ENCODE results near the gene TMEM121. TPM values are rescaled to one million over a fixed set of nuclear protein-coding genes. Genes with fewer than 3 reads are reported as not detected.

TMEM121 gene
- total RNA-seq, 1 donor, result 1.8 TPM

GRCh38 chr14:105478398-105479251 is 47.8 kb upstream of the TMEM121 start:
- Histone ChIP-seq H2AFZ (ENCODE audit: low read length) (no peak overlapping the region), H3K27me3 (ENCODE audit: insufficient read depth, low read length) (no peaks in the 10 kb centered on the region), H3K4me3 (ENCODE audit: insufficient read depth, low read length) (no peak overlapping the region), H3K79me2 (ENCODE audit: insufficient read depth, low read length) (peaks cover 4% of the 10 kb centered on the region), H4K20me1 (ENCODE audit: insufficient read depth, low read length) (peaks cover 4% of the 10 kb centered on the region), H3K4me1 (ENCODE audit: insufficient read depth, low read length) (peaks cover 41% of the 10 kb centered on the region), H3K36me3 (ENCODE audit: insufficient read depth, low read length) (no peaks in the 10 kb centered on the region), H3K9me3 (ENCODE audit: low read depth, low read length) (no peaks in the 10 kb centered on the region), H3K4me2 (ENCODE audit: insufficient read depth, low read length) (no peak overlapping the region), H3K27ac (ENCODE audit: low read depth, low read length) (no peak overlapping the region)
- TF ChIP-seq, protein P1, sequence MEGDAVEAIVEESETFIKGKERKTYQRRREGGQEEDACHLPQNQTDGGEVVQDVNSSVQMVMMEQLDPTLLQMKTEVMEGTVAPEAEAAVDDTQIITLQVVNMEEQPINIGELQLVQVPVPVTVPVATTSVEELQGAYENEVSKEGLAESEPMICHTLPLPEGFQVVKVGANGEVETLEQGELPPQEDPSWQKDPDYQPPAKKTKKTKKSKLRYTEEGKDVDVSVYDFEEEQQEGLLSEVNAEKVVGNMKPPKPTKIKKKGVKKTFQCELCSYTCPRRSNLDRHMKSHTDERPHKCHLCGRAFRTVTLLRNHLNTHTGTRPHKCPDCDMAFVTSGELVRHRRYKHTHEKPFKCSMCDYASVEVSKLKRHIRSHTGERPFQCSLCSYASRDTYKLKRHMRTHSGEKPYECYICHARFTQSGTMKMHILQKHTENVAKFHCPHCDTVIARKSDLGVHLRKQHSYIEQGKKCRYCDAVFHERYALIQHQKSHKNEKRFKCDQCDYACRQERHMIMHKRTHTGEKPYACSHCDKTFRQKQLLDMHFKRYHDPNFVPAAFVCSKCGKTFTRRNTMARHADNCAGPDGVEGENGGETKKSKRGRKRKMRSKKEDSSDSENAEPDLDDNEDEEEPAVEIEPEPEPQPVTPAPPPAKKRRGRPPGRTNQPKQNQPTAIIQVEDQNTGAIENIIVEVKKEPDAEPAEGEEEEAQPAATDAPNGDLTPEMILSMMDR (IDR thresholded peaks at IDR 0.05; ENCODE audit: extremely low read depth, low read depth, low read length), result no peak
- DNase-seq (ENCODE audit: insufficient read length, low spot score, missing footprints), result no peak

DNA sequence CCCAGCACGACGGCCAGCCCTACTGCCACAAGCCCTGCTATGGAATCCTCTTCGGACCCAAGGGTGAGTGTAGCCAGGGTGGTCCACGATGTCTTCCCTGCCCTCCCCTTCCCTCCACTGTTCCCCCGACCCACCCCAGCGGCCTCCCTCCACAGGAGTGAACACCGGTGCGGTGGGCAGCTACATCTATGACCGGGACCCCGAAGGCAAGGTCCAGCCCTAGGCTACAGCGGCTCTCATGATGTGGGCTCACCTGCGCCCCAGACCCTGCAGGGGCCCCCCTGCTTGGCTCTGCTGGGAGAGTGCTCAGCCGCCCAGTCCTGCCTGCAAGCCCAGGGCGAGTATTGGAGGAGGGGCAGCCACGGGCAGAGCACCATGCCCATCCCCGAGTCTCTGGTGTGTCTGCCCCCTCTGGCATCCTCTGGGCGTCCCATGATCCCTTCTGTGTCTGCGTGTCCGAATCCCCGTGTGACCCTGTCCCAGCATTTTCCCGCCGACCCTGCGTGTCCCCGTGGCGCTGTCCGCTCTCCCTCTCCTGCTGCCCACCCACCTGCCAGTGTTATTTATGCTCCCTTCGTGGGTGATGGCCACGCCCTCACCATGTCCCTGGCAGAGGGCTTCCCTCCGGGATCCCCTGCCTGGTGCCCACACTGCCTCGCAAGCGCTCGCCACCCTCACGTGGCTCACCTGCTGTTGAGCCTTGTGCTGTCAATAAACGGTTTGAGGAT is 46.8 kb upstream of the TMEM121 start:
- H3K27me3 ChIP-seq (ENCODE audit: insufficient read depth, low read length), result no peaks in the 10 kb centered on the region

GRCh38 chr14:105480199-105480746 is 46.1 kb upstream of the TMEM121 start:
- Histone ChIP-seq H3K79me2 (ENCODE audit: insufficient read depth, low read length) (peaks cover 4% of the 10 kb centered on the region), H3K4me1 (ENCODE audit: insufficient read depth, low read length) (peaks cover 36% of the 10 kb centered on the region), H2AFZ (ENCODE audit: low read length) (no peak overlapping the region), H3K4me2 (ENCODE audit: insufficient read depth, low read length) (peak overlapping the region; percentile 94), H3K27me3 (ENCODE audit: insufficient read depth, low read length) (no peaks in the 10 kb centered on the region), H3K27ac (ENCODE audit: low read depth, low read length) (peak overlapping the region; percentile 99), H3K9me3 (ENCODE audit: low read depth, low read length) (no peaks in the 10 kb centered on the region), H3K36me3 (ENCODE audit: insufficient read depth, low read length) (no peaks in the 10 kb centered on the region), H4K20me1 (ENCODE audit: insufficient read depth, low read length) (peaks cover 3% of the 10 kb centered on the region), H3K4me3 (ENCODE audit: insufficient read depth, low read length) (no peak overlapping the region)
- no peak for DNase-seq (ENCODE audit: insufficient read length, low spot score, missing footprints)
- TF ChIP-seq, protein P1 (IDR thresholded peaks at IDR 0.05; ENCODE audit: extremely low read depth, low read depth, low read length), result no peak

More for the DNA sequence above, 46.8 kb upstream of the TMEM121 start:
- DNase-seq (ENCODE audit: insufficient read length, low spot score, missing footprints), result no peak
- Histone ChIP-seq H3K4me1 (ENCODE audit: insufficient read depth, low read length) (peaks cover 37% of the 10 kb centered on the region), H3K4me3 (ENCODE audit: insufficient read depth, low read length) (no peak overlapping the region), H3K36me3 (ENCODE audit: insufficient read depth, low read length) (no peaks in the 10 kb centered on the region), H3K4me2 (ENCODE audit: insufficient read depth, low read length) (no peak overlapping the region), H3K9me3 (ENCODE audit: low read depth, low read length) (no peaks in the 10 kb centered on the region), H3K79me2 (ENCODE audit: insufficient read depth, low read length) (peaks cover 4% of the 10 kb centered on the region), H3K27ac (ENCODE audit: low read depth, low read length) (no peak overlapping the region), H2AFZ (ENCODE audit: low read length) (no peak overlapping the region), H4K20me1 (ENCODE audit: insufficient read depth, low read length) (peaks cover 3% of the 10 kb centered on the region)
- TF ChIP-seq, protein P1 (IDR thresholded peaks at IDR 0.05; ENCODE audit: extremely low read depth, low read depth, low read length), result no peak
